ENCODE measurements around the gene CD74.
"Not testable (repeated sequence)": the region's sequence is repeated elsewhere in the genome, so short reads cannot be mapped to it uniquely, and the experiment has no call there.

Gene CD74

GRCh38 chr5:150412319-150413175 lies at the start of gene CD74:
TSS of gene CD74 (minus strand) at chr5:150412910. CDS start at chr5:150412749, 161 bp downstream.
- peak; percentile 90 for DNase-seq (ENCODE audit: low read depth, low spot score)

DNA sequence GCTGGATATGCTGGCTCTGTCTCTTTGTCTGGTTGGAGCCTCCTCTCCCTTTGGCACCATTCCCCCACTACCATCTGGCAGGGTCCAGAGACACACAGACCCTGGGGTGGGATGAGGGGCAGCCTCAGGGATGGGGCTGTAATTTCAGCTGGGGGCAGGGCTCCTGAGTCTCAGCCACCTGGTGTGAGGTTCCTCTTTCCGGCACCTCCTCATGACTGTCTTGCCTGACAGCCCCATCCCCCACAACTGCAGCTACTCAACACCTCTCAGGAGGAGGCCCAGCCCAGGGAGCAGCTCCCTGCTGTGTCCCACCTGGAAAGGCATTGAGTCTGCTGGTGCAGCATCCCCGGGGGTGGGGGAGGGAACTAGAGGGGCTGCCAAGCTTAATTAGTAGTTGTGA lies 48.5 kb upstream of the CD74 start:
- DNase-seq (ENCODE audit: low read depth, low spot score) = no peak

DNA sequence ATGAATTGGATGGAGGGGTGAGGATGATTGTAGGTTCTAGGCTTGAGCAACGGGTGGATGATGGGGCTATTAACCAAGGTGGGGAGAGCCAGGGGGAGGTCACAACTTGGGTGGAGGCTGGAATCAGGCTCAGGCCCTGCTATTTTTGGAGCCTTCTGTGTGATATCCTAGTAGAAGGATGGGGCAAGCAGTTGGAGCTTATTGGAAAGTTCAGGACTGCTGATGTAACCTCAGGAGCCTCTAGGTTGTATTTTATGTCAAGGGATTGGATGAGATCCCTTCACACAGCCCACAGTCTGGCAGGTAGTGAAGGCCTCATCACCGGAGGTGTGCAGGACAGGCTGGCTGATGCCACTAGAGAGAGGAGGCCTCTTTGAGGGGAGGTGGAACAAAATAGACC lies 48.1 kb upstream of the CD74 start:
- DNase-seq (ENCODE audit: low read depth, low spot score) = no peak

GRCh38 chr5:150458802-150459557 lies 46.3 kb upstream of the CD74 start:
- DNase-seq (ENCODE audit: low read depth, low spot score) = peak; percentile 75

GRCh38 chr5:150457562-150458240 lies 45.0 kb upstream of the CD74 start:
- no peak for DNase-seq (ENCODE audit: low read depth, low spot score)

DNA sequence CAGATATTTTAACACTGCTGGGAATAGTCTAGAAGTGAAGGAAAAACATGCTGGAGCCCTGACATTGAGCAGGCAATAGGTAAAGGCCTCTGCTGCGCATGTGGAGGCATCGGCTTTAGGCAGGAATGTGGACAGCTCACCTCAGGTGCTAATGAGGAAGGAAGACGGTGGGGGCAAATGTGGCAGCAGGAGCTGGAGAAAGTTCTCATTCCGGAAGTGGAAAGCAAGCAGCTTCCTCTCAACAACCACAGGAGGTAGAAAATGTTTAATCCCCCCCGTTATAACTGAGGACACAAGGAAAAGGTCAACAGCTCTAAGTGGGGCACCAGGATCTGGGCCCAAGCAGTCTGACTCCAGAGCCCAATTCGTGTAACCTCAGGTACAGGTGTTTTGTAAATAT lies 44.4 kb upstream of the CD74 start:
- DNase-seq (ENCODE audit: low read depth, low spot score) = no peak

- no peak for DNase-seq (ENCODE audit: low read depth, low spot score)
Measured at GRCh38 chr5:150454492-150455229, 42.0 kb upstream of the CD74 start.

DNA sequence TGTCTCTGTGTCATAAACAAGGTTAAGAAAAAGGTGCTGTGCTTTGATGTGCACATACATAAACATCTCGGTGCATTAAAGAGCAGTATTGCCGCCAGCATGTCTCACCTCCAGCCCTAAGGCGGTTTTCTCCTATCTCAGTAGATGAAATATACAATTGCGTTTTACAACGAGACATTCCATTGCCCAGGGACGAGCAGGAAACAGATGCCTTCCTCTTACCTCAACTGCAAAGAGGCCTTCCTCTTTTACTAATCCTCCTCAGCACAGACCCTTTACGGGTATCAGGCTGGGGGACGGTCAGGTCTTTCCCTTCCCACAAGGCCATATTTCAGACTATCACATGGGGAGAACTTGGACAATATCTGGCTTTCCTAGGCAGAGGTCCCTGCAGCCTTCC lies 41.3 kb upstream of the CD74 start:
- not testable (repeated sequence) for DNase-seq (ENCODE audit: low read depth, low spot score)

DNA sequence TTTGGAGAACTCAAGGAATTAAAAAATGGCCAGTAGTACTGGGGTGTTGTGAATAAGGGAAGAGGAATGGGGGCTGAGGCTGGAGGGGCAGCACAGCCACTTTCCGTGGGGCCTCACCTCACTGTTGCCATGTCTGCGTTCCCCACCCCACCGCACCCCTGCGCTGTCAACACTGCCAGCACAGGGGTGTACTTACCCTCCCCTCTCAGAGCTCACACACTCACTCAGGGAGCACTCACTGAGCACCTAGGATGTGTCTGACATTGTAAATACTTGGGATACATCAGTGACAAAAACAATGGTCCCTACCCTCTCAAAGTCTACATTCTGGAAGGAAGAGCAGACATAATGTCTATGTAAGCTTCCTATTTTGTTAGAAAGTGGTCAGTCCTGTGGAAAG lies 40.2 kb upstream of the CD74 start:
- no peak for DNase-seq (ENCODE audit: low read depth, low spot score)

GRCh38 chr5:150451594-150451993 lies 38.9 kb upstream of the CD74 start:
- DNase-seq (ENCODE audit: low read depth, low spot score) = no peak

DNA sequence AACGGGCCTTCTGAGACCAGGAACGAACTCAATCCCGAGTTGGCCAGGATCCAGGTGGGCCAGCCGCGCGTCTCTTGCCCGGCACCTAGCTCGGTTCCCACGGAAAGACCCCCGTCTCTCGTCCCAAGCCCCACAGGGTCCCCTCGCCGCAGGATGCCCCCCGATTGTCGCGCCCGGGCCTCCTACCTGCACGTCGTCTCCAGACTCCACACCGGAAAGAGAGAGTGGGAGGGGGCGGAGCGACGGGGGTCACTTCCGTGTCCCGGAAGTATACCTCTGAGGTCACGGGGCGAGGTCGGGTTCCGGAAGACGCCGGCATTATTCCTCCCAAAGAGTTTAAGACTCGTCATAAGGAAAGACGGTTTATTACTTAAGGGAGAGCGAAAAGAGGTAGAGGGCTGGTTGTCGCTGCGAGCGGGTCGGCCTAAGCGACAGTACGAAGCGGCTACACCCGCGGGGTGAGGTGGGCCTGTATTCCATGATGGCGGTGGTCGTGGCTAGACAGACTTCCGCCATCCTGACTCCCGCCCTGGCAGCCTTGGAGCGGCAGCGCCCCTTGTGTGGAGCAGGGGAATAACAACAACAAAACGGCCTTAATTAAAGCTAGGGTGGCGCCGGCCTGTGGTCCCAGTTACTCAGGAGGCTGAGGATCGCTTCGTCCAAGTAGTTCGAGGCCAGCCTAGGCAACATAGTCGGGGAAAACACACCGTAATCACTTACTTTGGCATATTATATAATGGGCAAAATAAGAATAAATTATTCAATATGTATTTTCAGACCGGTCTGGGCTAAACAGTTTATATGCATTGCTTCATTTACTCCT lies 37.0 kb upstream of the CD74 start, which contains the start of gene RPS14:
Gene RPS14 (minus strand): TSS at position 223 of the 823 bp plus-strand sequence. CDS start 2,006 bp downstream, outside the sequence.
- DNase-seq (ENCODE audit: low read depth, low spot score) = peak; percentile 90

GRCh38 chr5:150448952-150449516 lies 36.3 kb upstream of the CD74 start:
- no peak for DNase-seq (ENCODE audit: low read depth, low spot score)

DNA sequence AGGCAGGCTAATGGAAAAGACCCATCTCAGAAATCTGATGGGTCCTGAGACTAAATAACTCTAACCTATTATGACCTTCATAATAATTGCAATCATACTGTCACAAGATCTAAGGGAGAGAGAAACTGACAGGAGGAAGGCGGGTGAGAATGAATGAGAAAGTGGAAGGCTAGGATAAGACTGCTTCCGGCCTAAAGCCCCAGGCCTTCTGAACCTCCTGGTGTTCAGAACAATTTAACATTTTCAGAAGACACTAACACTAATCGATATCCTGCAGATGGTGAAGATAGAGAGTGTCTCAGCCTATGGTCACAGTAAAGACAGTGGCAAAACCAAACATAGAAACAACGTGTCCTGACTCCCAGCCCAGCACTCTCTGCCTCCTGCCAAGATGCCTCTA lies 35.6 kb upstream of the CD74 start:
- no peak for DNase-seq (ENCODE audit: low read depth, low spot score)

- no peak for DNase-seq (ENCODE audit: low read depth, low spot score)
Measured at GRCh38 chr5:150447188-150447587, 34.5 kb upstream of the CD74 start.

- no peak for DNase-seq (ENCODE audit: low read depth, low spot score)
Measured at GRCh38 chr5:150446583-150446982, 33.9 kb upstream of the CD74 start.

GRCh38 chr5:150446088-150446487 lies 33.4 kb upstream of the CD74 start:
- DNase-seq (ENCODE audit: low read depth, low spot score) = no peak

- no peak for DNase-seq (ENCODE audit: low read depth, low spot score)
Measured at GRCh38 chr5:150444770-150445169, 32.1 kb upstream of the CD74 start.

DNA sequence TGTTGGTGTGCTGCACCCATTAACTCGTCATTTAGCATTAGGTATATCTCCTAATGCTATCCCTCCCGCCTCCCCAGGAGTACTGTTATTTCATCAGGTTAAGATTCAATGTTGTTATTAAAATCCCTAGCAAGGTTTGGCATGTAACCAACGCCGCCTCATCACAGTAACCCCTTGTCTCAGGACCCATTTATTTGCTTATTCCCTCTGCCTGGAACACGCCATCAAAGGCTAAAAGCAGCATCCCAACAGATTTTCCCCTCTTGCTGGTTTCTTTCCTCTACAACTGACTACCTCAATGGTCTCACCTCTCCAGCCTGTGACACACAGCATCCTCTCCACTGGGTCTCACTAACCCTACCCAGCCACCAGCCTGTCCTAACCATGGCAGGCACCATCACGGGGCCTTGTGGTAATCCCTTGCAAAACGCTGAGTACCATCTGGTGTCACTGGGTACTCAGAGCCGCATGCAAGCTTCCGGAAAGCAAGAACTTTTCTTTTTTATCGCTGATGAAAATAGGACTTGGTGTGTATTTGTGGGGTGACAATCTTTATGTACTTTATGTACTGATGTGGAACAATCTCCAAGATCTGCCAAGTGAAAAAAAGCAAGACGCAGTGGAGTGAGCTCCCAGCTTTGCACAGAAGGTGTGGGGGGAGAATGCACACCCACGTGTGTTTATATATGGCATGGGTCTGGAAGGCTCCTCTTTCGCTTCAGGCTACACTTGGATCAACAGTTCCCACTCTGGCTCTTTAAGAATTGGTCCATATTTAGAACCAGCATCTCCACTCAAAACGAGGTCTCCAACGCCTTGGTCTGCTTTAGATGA lies 30.7 kb upstream of the CD74 start:
- DNase-seq (ENCODE audit: low read depth, low spot score) = no peak

- no peak for DNase-seq (ENCODE audit: low read depth, low spot score)
Measured at GRCh38 chr5:150442699-150443080, 30.0 kb upstream of the CD74 start.

Data from activated CD4-positive, CD25-positive, alpha-beta regulatory T cell treated with anti-CD3 and anti-CD28 coated beads, Interleukin-2, amount 50 U/mL, for 16 hours (primary cell).